GM12874 (cell line): Measurements from ENCODE around the gene PLEKHD1.

ENCODE experiments used
- CTCF ChIP-seq: IDR thresholded peaks from 2 replicates; pipeline ENCODE4 v1.5.1; 2011; ENCODE audit warnings: low read depth, mild to moderate bottlenecking, control low read depth, low read length, moderate library complexity; ENCODE audit not compliant: insufficient read depth

The PLEKHD1 gene

GRCh38 chr14:69491193-69491592, 6.7 kb downstream of the PLEKHD1 start:
- no peak for TF ChIP-seq CTCF

GRCh38 chr14:69493038-69493437, 8.5 kb downstream of the PLEKHD1 start:
- no peak for TF ChIP-seq CTCF

GRCh38 chr14:69493791-69494190, 9.3 kb downstream of the PLEKHD1 start:
- TF ChIP-seq CTCF, result no peak

- no peak for TF ChIP-seq CTCF
Observed at GRCh38 chr14:69495341-69495921, 10.9 kb downstream of the PLEKHD1 start.

- no peak for TF ChIP-seq CTCF
Observed at GRCh38 chr14:69499436-69499835, 14.9 kb downstream of the PLEKHD1 start.

- no peak for TF ChIP-seq CTCF
Observed at GRCh38 chr14:69500096-69500495, 15.6 kb downstream of the PLEKHD1 start.

- no peak for TF ChIP-seq CTCF
Observed at GRCh38 chr14:69500736-69501135, 16.2 kb downstream of the PLEKHD1 start.

- no peak for TF ChIP-seq CTCF
Observed at GRCh38 chr14:69501423-69501838, 16.9 kb downstream of the PLEKHD1 start.
